Cerebellar cortex (tissue), 1 donor: ENCODE measurements around the gene TTBK2.
A peak's percentile ranks its signal among the peaks of the same experiment; 100 is the strongest.

Experiments
- DNase-seq: peaks from one replicate; pipeline ENCODE4 v3.0.0-alpha.2; 2015; ENCODE audit warnings: low spot score

TTBK2 gene

DNA sequence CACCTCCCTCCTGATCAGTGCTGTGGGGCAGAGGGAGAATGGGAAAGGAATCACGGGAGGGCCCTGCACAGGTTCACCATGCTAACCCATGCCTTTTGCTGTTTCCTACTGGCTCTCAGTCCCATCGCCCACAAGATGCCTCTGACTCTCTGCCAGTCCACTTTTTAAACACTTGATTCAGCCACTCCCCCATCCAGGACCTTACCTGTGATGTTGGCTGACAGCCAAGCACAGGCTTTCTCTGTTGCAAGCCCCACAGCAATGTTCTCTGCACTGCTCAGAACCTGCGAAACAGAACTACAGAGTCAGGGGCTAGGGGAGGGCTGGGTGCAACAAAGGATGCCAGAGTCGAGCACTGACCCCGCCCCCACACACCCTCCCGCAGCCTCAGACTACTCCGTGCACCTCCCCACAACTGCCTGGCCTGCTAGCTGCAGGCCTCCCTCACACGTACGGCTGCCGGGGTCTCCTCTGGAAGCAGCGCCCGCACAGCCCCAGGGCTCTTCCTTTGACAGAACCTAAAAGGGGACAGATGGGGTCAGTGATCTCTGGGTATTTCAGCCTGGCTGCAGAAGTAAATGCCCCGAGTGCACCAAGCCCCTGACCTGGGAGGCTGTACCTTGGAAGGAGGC, 192.7 kb downstream of the TTBK2 start:
- DNase-seq = no peak

DNA sequence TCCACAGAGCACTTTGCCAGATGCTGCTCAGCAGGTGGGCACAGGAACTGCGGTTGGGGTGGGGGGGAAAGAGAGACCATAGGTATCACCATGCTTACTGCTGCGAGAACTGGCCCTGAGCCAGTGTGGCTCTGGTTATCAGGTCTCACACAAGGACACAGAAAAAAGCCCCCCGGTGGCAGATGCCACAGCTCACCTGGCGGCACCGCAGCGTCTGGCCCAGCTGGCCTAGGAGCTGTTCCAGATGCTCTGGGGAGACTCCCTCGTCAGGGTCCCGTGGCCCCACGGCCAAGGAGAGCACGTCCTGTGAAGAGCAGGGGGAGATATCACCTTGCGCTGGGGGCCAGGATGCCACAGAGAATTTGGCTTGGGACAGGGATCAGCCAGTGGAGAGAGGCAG, 194.5 kb downstream of the TTBK2 start:
- no peak for DNase-seq

DNA sequence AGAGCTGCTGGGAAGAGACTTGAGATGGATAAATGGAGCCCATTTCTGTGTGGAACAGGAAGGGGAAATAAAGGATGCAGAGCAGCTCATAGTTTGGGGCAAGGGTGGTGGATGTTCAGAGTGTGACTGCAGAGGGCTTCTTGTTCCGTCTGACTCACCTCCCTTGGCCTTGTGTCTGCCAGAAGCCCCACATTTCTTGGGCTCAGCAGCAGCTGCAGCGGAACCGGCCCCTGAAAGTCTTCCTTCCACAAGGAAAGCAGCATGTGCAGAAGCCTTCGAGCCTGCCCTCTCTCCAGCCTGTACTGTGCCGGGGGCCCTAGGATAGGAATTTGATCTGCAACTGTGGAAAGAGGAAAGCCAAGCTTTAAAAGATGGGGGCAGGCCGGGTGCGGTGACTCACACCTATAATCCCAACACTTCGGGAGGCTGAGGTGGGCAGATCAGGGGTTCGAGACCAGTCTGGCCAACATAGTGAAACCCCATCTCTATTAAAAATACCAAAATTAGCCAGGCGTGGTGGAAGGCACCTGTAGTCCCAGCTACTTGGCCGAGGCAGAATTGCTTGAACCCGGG, 195.2 kb downstream of the TTBK2 start:
- no peak for DNase-seq

DNA sequence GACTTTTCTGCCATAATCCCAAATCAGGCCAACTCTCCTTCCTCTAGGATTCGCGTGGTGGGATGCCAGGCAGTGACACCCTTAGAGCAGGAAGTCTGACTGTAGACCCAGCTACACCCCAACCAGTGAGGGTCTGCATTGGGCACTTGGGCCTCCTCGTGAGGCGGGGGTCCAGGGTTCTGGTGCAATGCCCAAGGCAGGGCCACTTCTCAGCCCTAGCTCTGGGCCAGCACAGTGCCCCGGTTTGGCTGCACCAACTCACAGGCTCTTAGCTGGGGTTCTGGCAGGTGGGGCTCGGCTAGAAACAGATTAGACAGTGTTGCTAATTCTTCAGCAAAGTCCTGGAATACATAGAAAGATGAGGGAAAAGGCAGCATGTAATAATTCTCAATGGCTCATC, 196.3 kb downstream of the TTBK2 start:
- DNase-seq = no peak

DNA sequence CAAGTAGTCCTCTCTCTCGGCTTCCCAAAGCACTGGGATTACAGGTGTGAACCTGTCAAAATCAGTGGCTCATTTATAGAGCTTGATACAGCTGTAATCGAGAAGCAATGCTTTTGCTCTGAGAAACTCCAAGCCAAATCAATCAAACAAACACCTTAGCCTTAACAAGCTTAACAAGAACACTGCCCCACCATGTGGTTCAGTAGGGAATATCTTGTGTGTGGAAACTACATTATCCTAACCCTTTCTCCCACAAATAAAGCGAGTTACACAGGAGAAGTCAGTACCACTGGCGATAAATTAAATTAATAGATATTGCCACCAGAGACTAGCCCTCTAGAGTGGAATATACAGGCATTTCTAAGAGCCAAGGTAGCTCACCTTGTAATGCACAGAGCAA, 197.5 kb downstream of the TTBK2 start:
- no peak for DNase-seq

DNA sequence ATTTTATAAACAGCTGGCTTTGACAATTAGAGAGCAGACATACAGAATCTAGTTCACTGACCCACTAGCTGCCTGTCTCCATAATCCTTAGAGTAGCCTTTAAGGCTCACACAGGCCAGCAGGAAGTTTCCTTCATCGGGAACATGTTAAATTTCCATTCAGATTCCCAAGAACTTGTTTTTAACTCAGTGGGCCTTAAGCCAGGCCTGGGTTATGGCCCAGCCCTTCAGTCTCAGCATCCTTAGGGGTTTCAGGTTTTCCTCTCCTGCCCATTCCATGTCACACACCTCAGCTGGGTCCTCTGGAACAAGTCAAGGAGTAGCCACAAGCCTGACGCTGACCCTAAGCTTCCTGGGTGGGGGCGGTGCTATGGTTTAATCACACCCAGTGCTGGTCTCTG, 198.7 kb downstream of the TTBK2 start:
- DNase-seq = no peak

DNA sequence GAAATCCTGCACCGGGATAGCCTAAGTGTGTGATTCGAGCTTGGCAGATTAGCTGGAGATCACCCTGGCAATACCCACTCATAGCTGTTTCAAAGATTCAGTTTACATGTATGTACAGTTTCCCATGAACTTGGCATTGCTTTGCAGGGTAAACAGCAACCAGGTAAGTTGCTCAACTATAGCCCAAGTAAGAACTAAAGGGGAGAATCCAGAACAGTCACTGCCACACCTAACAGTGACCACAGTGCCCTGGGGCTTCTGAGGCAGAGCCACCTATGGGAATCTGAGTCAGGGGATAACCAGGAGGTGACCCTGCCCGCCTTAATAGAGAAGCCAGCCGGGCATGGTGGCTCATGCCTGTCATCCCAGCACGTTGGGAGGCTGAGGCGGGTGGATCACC, 199.6 kb downstream of the TTBK2 start:
- DNase-seq = no peak

DNA sequence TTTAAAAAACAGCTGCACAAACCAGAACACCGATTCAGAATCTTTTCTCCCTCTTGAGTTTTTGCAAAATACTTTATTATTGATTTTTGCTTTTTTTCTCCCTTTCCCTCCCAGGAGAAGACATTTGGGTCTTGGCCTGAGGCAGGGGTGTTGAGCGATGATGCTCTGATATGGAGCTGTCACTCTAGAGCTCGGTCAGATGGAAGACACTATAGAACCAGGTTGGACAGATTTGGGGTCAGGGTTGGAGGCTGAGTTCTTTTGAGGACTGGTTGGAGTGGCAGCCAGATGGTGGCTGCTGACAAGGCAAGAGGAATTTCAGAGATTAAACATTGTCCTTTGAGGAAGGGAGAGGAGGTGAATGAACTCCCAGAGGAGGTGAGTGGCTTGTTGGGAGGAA, 200.5 kb downstream of the TTBK2 start:
- no peak for DNase-seq

DNA sequence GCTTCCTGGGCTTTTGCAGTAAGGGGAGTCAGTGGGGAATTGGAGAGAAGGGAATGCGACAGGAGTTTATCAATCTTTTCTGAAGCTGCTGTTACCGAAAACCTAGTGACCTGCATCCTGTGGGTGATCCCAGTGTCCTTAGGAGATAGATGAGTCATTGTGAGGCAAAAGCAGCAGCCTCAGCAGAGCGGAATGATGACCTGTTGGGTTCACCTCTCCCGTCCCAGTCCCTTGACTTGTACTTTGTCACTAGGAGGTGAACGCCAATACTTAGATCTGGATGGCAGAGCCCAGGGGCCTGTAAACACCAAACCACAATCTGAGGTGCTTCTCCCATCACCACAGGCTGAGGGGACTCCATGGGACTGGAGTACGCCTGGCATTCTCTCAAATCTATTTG, 201.5 kb downstream of the TTBK2 start:
- no peak for DNase-seq

DNA sequence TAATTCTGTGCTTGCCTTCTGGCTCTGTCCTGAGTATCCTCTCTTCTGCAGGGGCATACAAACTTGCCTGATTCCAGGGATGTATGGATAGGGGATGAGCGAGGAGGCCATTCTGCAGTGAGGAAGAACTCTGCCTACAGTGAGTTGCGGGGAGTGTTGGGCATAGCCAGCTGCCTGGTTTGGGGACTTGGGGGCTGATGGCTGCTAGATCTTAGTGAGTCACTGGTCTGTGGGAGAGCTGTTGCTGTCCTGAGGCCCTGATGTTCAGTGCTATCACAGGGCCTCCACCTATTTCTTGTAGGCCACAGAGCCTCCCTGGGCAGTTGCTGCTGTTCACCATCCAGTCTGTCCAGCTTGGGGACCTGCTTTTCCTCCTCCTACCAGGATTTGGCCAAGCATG, 204.0 kb downstream of the TTBK2 start:
- DNase-seq = no peak

DNA sequence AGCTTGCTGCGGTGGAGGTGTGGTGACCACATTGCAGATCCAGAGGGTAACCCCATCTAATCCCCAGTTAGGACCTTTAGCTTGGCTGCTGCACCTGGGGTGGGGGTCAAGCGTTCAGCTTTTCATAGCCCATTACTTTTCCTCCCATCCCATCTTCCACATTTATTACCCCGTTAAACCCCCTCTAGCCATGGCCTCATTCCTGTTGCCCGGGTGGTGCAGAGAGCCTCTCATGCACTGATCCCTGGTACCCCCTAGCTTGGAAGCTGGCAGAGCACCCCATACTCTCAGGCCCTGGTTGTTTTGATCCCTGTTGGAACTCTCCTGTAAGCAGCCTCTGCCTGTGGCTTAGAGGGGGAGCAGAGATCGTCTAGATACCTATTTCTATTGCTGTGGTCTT, 204.5 kb downstream of the TTBK2 start:
- no peak for DNase-seq

DNA sequence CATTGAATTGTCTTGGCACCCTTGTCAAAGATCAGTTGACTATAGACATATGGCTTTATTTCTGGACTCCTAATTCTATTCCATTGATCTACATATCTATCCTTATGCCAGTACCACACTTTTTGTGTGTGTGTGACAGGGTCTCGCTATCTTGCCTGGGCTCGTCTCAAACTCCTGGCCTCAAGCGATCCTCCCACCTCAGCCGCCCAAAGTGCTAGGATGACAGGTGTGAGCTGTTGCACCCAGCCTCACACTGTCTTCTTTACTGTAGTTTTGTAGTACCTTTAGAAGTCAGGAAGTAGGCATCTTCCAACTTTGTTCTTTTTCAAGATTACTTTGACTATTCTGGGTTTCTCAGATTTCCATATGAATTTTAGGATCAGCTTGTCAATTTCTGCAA, 208.0 kb downstream of the TTBK2 start:
- no peak for DNase-seq

DNA sequence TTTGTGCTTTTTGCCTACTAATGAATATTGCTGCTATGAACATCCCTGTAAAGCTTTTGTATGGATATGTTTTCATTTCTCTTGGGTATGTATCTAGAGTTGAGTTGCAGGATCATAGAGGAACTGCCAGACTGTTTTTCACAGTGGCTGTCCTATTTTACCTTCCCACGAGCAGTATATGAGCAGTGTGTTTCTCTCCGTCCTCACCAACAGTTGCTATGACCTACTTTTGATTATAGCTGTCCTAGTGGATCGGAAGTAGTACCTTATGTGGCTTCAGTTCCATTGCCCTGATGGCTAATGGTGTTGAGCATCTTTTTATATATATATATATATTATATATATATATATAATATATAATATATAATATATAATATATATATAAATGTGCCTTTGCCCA, 208.8 kb downstream of the TTBK2 start:
- DNase-seq = peak; percentile 48

DNA sequence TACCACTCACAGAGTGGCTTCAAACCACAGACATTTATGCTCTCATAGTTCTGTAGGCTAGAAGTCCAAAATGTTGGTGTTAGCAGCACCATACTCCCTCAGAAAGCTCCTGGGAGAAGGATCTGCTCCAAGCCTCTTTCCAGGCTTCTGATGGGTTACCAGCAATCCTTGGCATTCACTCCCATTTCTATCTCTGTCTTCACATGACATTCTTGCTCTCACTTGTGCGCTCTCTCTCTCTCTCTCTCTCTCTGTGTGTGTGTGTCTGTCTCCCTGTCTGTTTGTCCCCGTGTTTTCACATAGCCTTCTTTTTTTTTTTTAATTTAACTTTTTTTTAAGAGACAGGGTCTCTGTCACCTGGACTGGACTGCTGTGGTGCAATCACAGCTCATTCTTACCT, 209.9 kb downstream of the TTBK2 start:
- no peak for DNase-seq

DNA sequence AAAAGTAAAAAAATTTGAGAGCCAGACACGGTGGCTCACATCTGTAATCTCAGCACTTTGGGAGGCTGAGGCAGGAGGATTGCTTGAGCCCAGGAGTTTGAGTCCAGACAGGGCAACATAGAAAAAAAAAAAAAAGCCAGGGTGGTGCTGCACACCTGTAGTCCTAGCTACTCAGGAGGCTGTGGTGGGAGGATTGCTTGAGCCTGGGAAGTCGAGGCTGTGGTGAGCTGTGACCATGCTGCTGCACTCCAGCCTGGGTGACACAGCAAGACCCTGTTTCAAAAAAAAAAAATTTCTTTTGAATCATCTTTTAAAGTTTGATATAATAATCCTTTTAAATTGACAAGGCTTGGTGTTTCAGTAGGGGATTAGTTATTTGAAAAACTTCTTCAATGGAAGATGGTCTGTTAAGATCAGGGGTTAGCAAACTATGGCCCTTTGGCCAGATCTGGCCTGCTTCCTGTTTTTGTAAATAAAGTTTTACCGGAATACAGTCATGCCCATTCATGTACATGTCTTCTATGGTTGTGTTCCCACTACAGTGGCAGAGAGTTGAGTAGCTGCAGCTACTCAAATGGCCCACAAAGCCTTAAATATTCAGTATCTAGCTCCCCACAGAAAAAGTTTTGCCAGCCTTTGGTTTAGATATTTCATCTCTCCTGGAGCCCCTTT, 212.6 kb downstream of the TTBK2 start:
- no peak for DNase-seq

DNA sequence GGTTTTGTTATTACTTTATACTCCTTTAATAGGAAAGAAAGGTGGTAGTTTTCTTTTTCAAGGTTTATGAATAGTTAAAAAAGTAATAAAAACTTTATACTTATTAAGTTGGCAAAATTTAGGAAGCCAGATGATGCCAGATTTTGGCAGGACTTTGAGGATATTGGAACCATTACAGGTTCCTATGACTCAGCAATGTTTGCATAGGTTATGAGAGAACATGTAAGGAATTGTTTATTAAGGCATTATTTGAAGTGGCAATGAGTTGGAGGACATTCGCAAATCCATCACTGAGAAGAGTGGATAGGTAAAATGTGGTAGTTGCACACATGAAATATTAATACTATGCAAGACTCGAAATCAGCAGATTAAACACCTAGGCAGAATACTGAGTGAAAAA, 213.5 kb downstream of the TTBK2 start:
- no peak for DNase-seq

DNA sequence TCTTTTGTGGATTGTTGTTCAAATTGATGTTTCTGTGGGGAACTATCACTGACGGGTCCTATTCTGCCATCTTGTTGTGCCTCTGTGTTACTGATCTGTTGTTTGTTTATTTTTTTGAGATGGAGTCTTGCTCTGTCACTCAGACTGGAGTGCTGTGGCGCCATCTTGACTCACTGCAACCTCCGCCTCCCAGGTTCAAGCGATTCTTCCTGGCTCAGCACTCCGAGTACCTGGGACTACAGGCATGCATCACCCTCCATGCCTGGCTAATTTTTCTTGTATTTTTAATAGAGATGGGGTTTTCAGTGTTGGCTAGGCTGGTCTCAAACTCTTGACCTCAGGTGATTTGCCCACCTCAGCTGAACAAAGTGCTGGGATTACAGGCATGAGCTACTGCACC, 215.2 kb downstream of the TTBK2 start:
- DNase-seq = no peak

DNA sequence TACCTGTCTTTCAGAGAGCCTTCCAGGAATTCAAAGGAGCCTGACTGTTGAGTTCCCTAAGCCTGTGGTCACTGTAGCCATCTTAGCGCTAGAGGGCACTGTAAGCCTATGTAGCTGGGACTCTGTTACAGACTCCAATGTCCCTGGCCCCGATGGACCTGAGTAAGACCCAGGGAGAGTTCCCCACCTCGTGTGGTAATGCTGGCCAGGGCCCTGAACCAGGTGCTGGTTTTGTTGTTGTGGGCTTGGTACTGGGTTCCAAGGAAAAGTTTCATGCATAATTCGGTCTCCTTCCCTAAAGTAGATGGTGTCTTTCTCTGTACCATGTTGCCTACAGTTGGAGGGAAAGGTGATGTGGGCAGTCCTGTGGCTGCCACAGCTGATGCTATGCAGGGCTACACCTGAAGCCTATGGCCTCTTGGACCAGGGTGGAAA, 216.1 kb downstream of the TTBK2 start:
- peak; percentile 81 for DNase-seq

DNA sequence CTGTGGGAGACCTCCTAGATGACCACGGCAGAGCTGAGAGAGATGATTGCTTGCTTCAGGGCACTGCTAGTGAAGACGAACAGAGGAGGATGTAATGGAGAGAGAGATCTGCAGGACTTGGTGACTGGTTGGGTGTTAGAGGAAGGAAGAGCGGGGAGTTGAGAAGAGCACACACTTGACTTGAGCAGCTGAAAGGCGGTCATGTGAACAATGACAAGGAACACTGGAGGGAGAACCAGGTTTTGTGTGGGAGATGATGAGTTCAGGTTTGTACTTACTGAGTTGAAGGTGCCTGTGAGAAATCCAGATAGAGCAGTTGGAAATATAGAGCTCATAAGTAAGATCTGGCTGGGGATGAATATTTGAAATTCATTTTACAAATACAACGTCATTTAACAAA, 224.0 kb downstream of the TTBK2 start:
- no peak for DNase-seq

DNA sequence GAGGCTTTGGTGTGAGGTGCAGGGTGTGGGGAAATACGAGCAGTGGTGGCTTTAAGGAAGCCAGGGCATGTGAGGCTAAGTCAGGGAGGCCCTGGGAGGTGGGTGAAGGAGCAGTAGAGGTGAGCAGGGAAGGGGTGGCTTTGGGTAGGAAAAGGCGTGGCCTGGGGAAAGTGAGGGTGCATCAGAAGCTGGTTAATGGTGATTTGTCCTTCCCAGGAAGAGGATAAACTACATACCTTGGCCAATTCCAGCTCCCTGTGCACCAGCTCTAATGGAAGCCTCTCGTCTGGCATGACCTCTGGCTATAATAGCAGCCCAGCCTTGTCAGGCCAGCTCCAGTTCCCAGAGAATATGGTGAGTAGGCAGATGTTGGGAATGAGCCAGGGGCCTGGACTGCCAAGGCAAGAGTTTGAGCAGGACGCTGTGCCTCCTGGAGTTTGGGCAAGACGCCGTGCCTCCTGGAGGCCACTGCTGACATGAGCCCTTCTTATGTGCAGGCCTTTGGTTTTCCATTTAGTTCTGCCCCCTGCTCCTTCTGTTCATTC, 225.0 kb downstream of the TTBK2 start:
- DNase-seq = no peak

DNA sequence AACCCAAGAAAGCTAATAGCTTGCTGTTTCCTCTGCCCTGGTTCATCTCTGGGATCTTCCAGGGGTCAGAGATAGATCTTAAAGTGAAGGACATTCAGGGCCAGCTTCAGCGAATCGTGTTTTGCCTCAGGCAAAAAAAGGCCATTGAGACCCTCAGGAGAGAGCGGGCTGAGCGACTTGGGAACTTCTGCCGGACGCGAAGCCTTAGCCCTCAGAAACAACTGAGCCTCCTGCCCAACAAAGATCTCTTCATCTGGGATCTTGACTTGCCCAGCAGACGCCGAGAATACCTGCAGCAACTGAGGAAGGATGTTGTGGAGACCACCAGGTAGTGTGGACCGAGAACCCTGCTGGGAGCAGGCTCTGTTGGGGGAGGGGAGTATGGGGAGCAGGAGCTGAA, 226.2 kb downstream of the TTBK2 start:
- no peak for DNase-seq

DNA sequence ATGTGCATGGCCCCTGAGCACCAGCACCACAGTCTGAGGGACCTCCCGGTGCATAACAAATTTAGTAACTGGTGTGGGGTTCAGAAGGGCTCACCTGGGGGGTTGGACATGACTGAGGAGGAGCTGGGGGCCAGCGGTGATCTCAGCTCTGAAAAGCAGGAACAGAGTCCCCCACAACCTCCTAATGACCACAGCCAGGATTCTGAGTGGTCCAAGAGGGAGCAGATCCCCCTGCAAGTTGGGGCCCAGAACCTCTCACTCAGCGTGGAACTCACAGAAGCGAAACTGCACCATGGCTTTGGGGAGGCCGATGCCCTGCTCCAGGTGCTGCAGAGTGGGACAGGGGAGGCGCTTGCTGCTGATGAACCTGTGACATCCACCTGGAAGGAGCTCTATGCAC, 226.6 kb downstream of the TTBK2 start:
- no peak for DNase-seq

DNA sequence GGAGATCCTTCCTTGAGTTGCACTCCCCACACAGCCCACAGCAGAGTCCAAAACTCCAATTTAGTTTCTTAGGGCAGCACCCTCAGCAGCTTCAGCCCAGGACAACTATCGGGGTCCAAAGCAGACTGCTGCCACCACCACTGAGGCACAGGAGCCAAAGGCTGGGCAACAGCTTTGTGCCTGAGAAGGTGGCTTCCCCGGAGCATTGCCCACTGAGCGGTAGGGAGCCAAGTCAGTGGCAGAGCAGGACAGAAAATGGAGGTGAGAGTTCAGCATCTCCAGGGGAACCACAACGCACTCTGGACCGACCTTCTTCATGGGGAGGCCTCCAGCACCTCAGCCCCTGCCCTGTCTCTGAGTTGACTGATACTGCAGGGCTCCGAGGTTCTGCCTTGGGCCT, 227.1 kb downstream of the TTBK2 start:
- no peak for DNase-seq

DNA sequence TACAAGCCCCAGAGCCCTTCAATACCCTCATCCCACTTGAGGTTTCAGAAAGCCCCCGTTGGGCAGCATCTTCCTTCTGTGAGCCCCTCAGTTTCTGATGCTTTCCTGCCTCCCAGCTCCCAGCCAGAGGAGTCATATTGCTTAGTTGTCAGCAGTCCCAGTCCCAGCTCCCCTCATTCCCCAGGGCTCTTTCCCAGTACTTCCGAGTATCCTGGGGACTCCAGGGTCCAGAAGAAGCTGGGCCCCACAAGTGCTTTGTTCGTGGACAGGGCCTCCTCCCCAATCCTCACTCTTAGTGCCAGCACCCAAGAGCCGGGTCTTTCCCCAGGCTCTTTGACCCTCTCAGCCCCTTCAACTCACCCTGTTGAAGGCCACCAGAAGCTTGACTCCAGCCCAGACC, 227.6 kb downstream of the TTBK2 start:
- DNase-seq = no peak
